HepG2 (cell line): Measurements from ENCODE around the gene TNN.

ENCODE experiments used
- CTCF ChIP-seq: sonication (generic); formaldehyde crosslinking; IDR thresholded peaks from 2 replicates; pipeline ENCODE4 v1.5.0; 2020; ENCODE audit warnings: mild to moderate bottlenecking, missing genetic modification reagents, moderate library complexity
- SIN3A ChIP-seq: IDR thresholded peaks from 2 replicates; pipeline ENCODE4 v1.6.1; 2011; ENCODE audit warnings: low read depth, mild to moderate bottlenecking, control low read depth, low read length, borderline replicate concordance
- TF ChIP-seq, protein P1 (sequence below): sonication (generic); formaldehyde crosslinking; IDR thresholded peaks from 2 replicates; pipeline ENCODE4 v1.5.1; 2020; ENCODE audit warnings: mild to moderate bottlenecking, moderate library complexity, missing genetic modification reagents

DNA sequence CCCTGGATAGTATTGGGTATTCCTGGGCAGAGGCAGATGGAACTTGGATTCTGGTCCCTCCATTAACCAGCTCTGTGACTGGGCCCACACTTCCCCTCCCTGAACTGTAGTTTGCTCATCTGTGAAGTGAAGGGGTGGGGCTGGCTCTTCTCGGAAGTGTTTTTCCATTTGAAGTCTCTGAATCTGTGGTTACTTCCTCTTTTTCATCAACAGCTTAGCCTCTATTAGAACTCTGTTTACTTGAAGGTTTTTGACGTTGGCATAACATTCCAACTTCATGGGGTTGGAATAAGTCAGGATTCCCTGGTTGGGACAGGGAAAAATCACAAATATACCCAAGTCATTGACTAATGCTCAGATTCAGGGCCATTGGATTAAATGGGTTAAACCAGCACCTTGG lies 121.3 kb downstream of the TNN start:
- TF ChIP-seq, protein P1, sequence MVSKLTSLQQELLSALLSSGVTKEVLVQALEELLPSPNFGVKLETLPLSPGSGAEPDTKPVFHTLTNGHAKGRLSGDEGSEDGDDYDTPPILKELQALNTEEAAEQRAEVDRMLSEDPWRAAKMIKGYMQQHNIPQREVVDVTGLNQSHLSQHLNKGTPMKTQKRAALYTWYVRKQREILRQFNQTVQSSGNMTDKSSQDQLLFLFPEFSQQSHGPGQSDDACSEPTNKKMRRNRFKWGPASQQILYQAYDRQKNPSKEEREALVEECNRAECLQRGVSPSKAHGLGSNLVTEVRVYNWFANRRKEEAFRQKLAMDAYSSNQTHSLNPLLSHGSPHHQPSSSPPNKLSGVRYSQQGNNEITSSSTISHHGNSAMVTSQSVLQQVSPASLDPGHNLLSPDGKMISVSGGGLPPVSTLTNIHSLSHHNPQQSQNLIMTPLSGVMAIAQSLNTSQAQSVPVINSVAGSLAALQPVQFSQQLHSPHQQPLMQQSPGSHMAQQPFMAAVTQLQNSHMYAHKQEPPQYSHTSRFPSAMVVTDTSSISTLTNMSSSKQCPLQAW (CRISPR knock-in tag): no peak
- TF ChIP-seq CTCF (no peak), SIN3A (no peak)
